ENCODE data around the gene KIAA0930.
A peak's percentile ranks its signal among the peaks of the same experiment; 100 is the strongest.

KIAA0930 gene

GRCh38 chr22:45229181-45229580 is 11.5 kb downstream of the KIAA0930 start:
- TF ChIP-seq REST (IDR thresholded peaks at IDR 0.05; ENCODE audit: low read depth) (no peak), TEAD4 (IDR thresholded peaks at IDR 0.05) (no peak), MAX (IDR thresholded peaks at IDR 0.05) (no peak), ZBTB7A (IDR thresholded peaks at IDR 0.05; ENCODE audit: low read depth) (no peak), TCF12 (IDR thresholded peaks at IDR 0.05; ENCODE audit: low read depth) (no peak), YY1 (IDR thresholded peaks at IDR 0.05; ENCODE audit: low read depth) (no peak), CEBPB (IDR thresholded peaks at IDR 0.05) (no peak), USF1 (IDR thresholded peaks at IDR 0.05) (no peak), EP300 (IDR thresholded peaks at IDR 0.05; ENCODE audit: borderline replicate concordance) (no peak), TAF1 (IDR thresholded peaks at IDR 0.05; ENCODE audit: low read depth) (no peak)

GRCh38 chr22:45228401-45228754 is 12.3 kb downstream of the KIAA0930 start:
- TF ChIP-seq TCF12 (IDR thresholded peaks at IDR 0.05; ENCODE audit: low read depth) (no peak), MAX (IDR thresholded peaks at IDR 0.05) (no peak), CEBPB (IDR thresholded peaks at IDR 0.05) (no peak), RAD21 (IDR thresholded peaks at IDR 0.05; ENCODE audit: low read depth) (no peak), REST (IDR thresholded peaks at IDR 0.05; ENCODE audit: low read depth) (no peak), USF1 (IDR thresholded peaks at IDR 0.05) (no peak), FOXM1 (IDR thresholded peaks at IDR 0.05; ENCODE audit: borderline replicate concordance, low read depth) (no peak), EGR1 (IDR thresholded peaks at IDR 0.05) (no peak), CREB1 (IDR thresholded peaks at IDR 0.05; ENCODE audit: low read depth) (no peak), YY1 (IDR thresholded peaks at IDR 0.05; ENCODE audit: low read depth) (no peak), EP300 (IDR thresholded peaks at IDR 0.05; ENCODE audit: borderline replicate concordance) (no peak), TAF1 (IDR thresholded peaks at IDR 0.05; ENCODE audit: low read depth) (no peak), NFIC (IDR thresholded peaks at IDR 0.05) (no peak), TEAD4 (IDR thresholded peaks at IDR 0.05) (no peak), ZBTB7A (IDR thresholded peaks at IDR 0.05; ENCODE audit: low read depth) (no peak)

GRCh38 chr22:45227645-45228400 is 12.9 kb downstream of the KIAA0930 start:
- TF ChIP-seq TAF1 (IDR thresholded peaks at IDR 0.05; ENCODE audit: low read depth) = no peak
- TF ChIP-seq TEAD4 (IDR thresholded peaks at IDR 0.05) = no peak
- TF ChIP-seq NFIC (IDR thresholded peaks at IDR 0.05) = no peak

GRCh38 chr22:45226503-45227186 is 14.0 kb downstream of the KIAA0930 start:
- TF ChIP-seq MAX (IDR thresholded peaks at IDR 0.05) (peak; percentile 66; the same call in 1 of the 2 replicates), EP300 (IDR thresholded peaks at IDR 0.05; ENCODE audit: borderline replicate concordance) (no peak)

- TF ChIP-seq CREB1 (IDR thresholded peaks at IDR 0.05; ENCODE audit: low read depth) (no peak), RAD21 (IDR thresholded peaks at IDR 0.05; ENCODE audit: low read depth) (no peak), REST (IDR thresholded peaks at IDR 0.05; ENCODE audit: low read depth) (no peak), ZBTB7A (IDR thresholded peaks at IDR 0.05; ENCODE audit: low read depth) (no peak), NFIC (IDR thresholded peaks at IDR 0.05) (no peak), YY1 (IDR thresholded peaks at IDR 0.05; ENCODE audit: low read depth) (no peak), EGR1 (IDR thresholded peaks at IDR 0.05) (no peak), USF1 (IDR thresholded peaks at IDR 0.05) (no peak), TEAD4 (IDR thresholded peaks at IDR 0.05) (no peak), TCF12 (IDR thresholded peaks at IDR 0.05; ENCODE audit: low read depth) (no peak), FOXM1 (IDR thresholded peaks at IDR 0.05; ENCODE audit: borderline replicate concordance, low read depth) (no peak), CEBPB (IDR thresholded peaks at IDR 0.05) (no peak)
Observed at GRCh38 chr22:45225732-45226502, 14.8 kb downstream of the KIAA0930 start.
